Naive thymus-derived CD4-positive, alpha-beta T cell (primary cell): ENCODE data around the gene CTNNA1. TPM values are rescaled to one million over a fixed set of nuclear protein-coding genes. Genes with fewer than 3 reads are reported as not detected.
A peak's percentile ranks its signal among the peaks of the same experiment; 100 is the strongest.

ENCODE experiments used
- ATAC-seq: fragments of 150-1000 bp; cut with Tn5 transposase; 2 replicates; pipeline ENCODE4 v1.10.0; 2021; ENCODE audit warnings: mild to moderate bottlenecking, moderate library complexity
- CTCF ChIA-PET: fragments of 350-600 bp; sonication (Branson Sonifier 250); formaldehyde crosslinking; loops from one replicate; lab custom pipeline; 2021; ENCODE audit warnings: antibody characterized with exemption; lab: Charles Lee
- POLR2A ChIA-PET: fragments of 350-600 bp; sonication (Branson Sonifier 250); formaldehyde crosslinking; loops from one replicate; lab custom pipeline; 2021; ENCODE audit warnings: antibody characterized with exemption, inconsistent platforms; lab: Charles Lee
- DNase-seq, 9 donors: peaks; one replicate each; pipeline versions ENCODE4 v3.0.0 to v3.0.0-alpha.2; 2020 to 2022; ENCODE audit warnings: mixed read lengths in 1 of 9
- H3K27ac ChIP-seq: one replicate; pipeline ENCODE4 v1.7.0; 2013; ENCODE audit warnings: mild to moderate bottlenecking, low read depth, low read length, moderate library complexity
- H3K27me3 ChIP-seq, 2 donors: one replicate each; pipeline ENCODE4 v1.7.0; 2013; ENCODE audit warnings: low read length in 2 of 2, mild to moderate bottlenecking in 2 of 2, moderate library complexity in 2 of 2; ENCODE audit not compliant: control insufficient read depth in 2 of 2, insufficient read depth in 2 of 2
- H3K36me3 ChIP-seq, 3 experiments: 1 replicate in 2 of 3; 2 replicates in 1 of 3; pipeline ENCODE4 v1.7.0; 2013; ENCODE audit warnings: low read length in 3 of 3, mild to moderate bottlenecking in 3 of 3, moderate library complexity in 1 of 3; ENCODE audit not compliant: insufficient read depth in 3 of 3, control insufficient read depth in 2 of 3
- H3K4me1 ChIP-seq, 2 donors: one replicate each; pipeline ENCODE4 v1.7.0; 2013; ENCODE audit warnings: low read length in 2 of 2, mild to moderate bottlenecking in 2 of 2, moderate library complexity in 1 of 2; ENCODE audit not compliant: control insufficient read depth in 2 of 2, insufficient read depth in 2 of 2
- H3K4me3 ChIP-seq: 2 replicates; pipeline ENCODE4 v1.7.0; 2013; ENCODE audit warnings: mild to moderate bottlenecking, low read length
- H3K9me3 ChIP-seq, 3 experiments: 1 replicate in 2 of 3; 2 replicates in 1 of 3; pipeline ENCODE4 v1.7.0; 2013; ENCODE audit warnings: low read length in 3 of 3; ENCODE audit not compliant: control insufficient read depth in 2 of 3
- H3K27ac Mint-ChIP-seq, 9 donors: one replicate each; pipeline ENCODE4 v1.8.0; 2020 to 2022; ENCODE audit warnings: mixed read lengths in 9 of 9, mild to moderate bottlenecking in 8 of 9, moderate library complexity in 5 of 9, inconsistent platforms in 2 of 9
- H3K27me3 Mint-ChIP-seq, 5 donors: one replicate each; pipeline ENCODE4 v1.8.0; 2021 to 2022; ENCODE audit warnings: mixed read lengths in 5 of 5, mild to moderate bottlenecking in 1 of 5
- H3K36me3 Mint-ChIP-seq, 5 donors: one replicate each; pipeline ENCODE4 v1.8.0; 2020 to 2022; ENCODE audit warnings: mixed read lengths in 5 of 5, mild to moderate bottlenecking in 3 of 5, inconsistent platforms in 1 of 5
- H3K4me1 Mint-ChIP-seq, 7 donors: one replicate each; pipeline ENCODE4 v1.8.0; 2020 to 2022; ENCODE audit warnings: mixed read lengths in 7 of 7, mild to moderate bottlenecking in 3 of 7, inconsistent platforms in 1 of 7
- H3K4me3 Mint-ChIP-seq, 10 donors: one replicate each; pipeline ENCODE4 v1.8.0; 2020 to 2022; ENCODE audit warnings: mild to moderate bottlenecking in 10 of 10, mixed read lengths in 10 of 10, moderate library complexity in 6 of 10, inconsistent platforms in 2 of 10
- H3K9me3 Mint-ChIP-seq, 11 donors: one replicate each; pipeline ENCODE4 v1.8.0; 2020 to 2022; ENCODE audit warnings: mixed read lengths in 11 of 11, mild to moderate bottlenecking in 4 of 11, inconsistent platforms in 1 of 11, moderate library complexity in 1 of 11
- intact Hi-C, 2 donors: fragments of 100-400 bp; cut with micrococcal nuclease; formaldehyde crosslinking; loops; one replicate each; pipeline ENCODE4 v1.15.1; 2023
- polyA plus RNA-seq, 2 donors: library from polyadenylated mRNA; unstranded; fragments of 300-500 nt; fragmentation: Illumina TruSeq; gene quantifications; one replicate each; pipeline ENCODE4 v1.2.3, GENCODE V29; 2021
- total RNA-seq, 6 experiments: library from RNA in 5 of 6; stranded (reverse) in 5 of 6; gene quantifications; 1 replicate in 5 of 6; 2 replicates in 1 of 6; pipeline ENCODE4 v1.2.3 and lab custom pipeline; 2021 to 2026

CTNNA1 gene
- total and polyA plus RNA-seq, 7 experiments from 2014 or later = 0.78 to 52.9 (median 5.6) TPM

DNA sequence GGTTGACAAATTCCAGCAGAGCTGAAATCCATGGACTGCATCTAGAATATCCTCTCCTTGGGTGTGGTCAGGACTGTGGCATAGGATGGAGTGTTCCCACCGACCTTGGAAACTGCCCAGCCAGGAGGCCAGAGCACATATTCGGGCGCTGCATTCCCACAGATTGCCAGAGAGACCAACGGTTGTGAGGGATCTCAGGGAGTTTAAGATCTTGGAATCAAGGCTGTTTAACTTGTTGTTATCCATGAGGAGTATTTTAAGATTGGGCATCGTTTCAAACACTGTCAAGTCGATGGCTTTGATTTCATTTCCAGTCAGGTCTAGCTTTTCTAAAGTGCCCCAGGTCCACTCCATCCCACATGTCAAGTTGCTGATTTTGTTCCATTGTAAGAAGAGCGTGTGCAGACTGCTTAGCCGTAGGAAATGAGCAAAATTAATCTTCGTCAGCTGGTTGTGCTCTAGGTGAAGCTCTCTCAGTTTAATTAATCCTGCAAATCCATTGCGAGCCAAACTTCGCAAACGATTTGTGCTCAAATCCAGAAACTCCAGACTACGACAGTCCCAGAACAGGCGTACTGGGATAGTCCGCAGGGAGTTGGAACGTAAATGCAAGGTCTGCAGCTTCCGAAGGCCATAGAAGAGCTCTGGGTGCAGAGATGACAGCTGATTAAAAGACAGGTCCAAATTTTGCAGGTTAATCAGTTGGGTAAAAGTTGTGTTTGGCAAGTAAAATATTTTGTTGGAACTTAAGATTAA is 120.4 kb downstream of the CTNNA1 start:
- Histone ChIP-seq H3K36me3 (no peaks in the 10 kb centered on the region), H3K9me3 (no peaks in the 10 kb centered on the region), H3K27me3 (no peaks in the 10 kb centered on the region), H3K27ac (no peak overlapping the region), H3K4me1 (peaks cover 0 to 12% of the 10 kb centered on the region in 2 donors), H3K4me3 (no peak overlapping the region)
- Mint-ChIP-seq H3K4me1 (peaks cover 6 to 17% (median 12%) of the 10 kb centered on the region in 7 donors), H3K27ac (no peak overlapping the region), H3K27me3 (peaks cover 28 to 53% (median 47%) of the 10 kb centered on the region in 5 donors), H3K4me3 (no peak overlapping the region), H3K36me3 (peaks cover 0 to 7% (median 0%) of the 10 kb centered on the region in 5 donors), H3K9me3 (peaks cover 0 to 4% (median 0%) of the 10 kb centered on the region in 11 donors)
- no peak for ATAC-seq
- no peak for DNase-seq
- CTCF ChIA-PET = no interaction called here
- intact Hi-C loops = no loop called here
- POLR2A ChIA-PET = no interaction called here

DNA sequence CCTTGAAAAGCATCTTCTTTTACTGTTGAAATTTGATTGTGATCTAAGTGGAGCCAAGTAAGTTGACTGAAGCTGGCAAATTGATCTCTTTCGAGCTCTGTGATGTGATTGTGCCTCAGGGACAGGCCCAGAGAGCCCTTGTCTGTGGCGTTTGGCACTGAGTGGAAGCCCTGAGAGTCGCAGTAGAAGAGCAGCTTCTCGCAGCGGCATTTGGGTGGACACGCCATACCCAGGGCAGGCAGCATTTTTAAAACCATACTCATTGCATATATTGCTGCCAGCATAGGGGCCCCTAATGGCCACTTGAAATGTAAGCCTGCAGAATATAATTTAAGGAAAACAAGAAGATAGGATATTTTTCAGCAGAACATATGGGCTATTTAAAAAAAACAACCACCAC is 121.0 kb downstream of the CTNNA1 start:
- Mint-ChIP-seq H3K4me1 (peaks cover 6 to 17% (median 12%) of the 10 kb centered on the region in 7 donors), H3K36me3 (peaks cover 0 to 7% (median 0%) of the 10 kb centered on the region in 5 donors), H3K27ac (peak overlapping the region in 1 of 9 donors; percentile 21), H3K27me3 (peaks cover 28 to 48% (median 43%) of the 10 kb centered on the region in 5 donors), H3K4me3 (no peak overlapping the region), H3K9me3 (peaks cover 0 to 4% (median 0%) of the 10 kb centered on the region in 11 donors)
- H3K36me3 ChIP-seq = no peaks in the 10 kb centered on the region
- POLR2A ChIA-PET = no interaction called here
- no peaks in the 10 kb centered on the region for H3K27me3 ChIP-seq
- H3K27ac ChIP-seq = no peak overlapping the region
- peaks cover 0 to 12% of the 10 kb centered on the region in 2 donors for H3K4me1 ChIP-seq
- intact Hi-C loops = no loop called here
- no peaks in the 10 kb centered on the region for H3K9me3 ChIP-seq
- CTCF ChIA-PET = no interaction called here
- ATAC-seq (no peak), DNase-seq (no peak)
- H3K4me3 ChIP-seq = no peak overlapping the region

DNA sequence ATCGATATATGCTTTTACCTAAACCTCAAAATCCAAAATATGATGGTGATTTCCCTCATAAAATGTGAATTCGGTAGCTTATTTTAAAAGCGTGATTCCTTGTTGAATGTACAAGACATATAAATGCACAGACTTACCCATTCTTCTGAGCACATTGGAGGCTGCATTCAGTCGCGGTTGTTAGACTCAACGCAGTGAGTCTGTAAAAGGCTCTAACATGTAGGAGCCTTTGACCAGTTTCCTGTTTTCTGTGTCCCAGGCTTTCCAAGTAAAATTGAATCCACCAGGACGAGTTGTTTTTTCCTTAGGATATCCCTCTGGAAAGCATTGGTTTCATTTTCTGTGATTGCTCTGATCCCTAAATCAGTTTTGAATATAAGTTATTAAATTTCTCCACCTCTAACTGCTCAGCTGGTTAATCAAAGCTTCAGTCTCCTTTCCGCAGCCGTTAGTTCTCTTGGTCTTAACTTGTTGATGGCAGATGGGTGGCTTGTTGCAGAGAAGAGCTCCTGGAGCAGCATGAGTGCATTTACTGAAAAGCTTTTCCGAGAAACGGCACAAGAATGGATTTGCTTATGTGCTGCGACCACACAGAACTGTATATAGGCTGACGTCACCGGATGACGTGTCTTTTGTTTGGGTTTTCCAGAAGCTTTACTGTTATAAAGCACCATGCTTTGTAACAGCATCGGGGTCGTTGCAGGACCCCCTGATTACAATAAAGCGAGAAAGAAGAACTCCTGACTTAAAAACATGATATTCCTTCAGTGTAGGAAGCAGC is 121.7 kb downstream of the CTNNA1 start, which contains the start of gene LRRTM2:
Gene LRRTM2, minus strand, starts transcription at position 565 of the 781 bp plus-strand sequence. Its CDS starts 424 bp downstream, at position 141.
- peak within 1 kb of the TSS in 1 of 9 donors; percentile 21 for H3K27ac Mint-ChIP-seq
- no peak within 1 kb of the TSS for H3K4me3 Mint-ChIP-seq
- H3K4me1 ChIP-seq = peaks cover 0 to 12% of the 10 kb centered on the region in 2 donors
- DNase-seq = no peak
- H3K27ac ChIP-seq = no peak within 1 kb of the TSS
- H3K36me3 ChIP-seq = no peaks in the 10 kb centered on the region
- H3K4me3 ChIP-seq = no peak within 1 kb of the TSS
- POLR2A ChIA-PET = interaction anchor here (0.6 kb wide), 1 partner anchor 574 kb away, joined by 11 read pairs; no protein-coding TSS in a partner anchor
- no peak for ATAC-seq
- H3K9me3 ChIP-seq = no peaks in the 10 kb centered on the region
- CTCF ChIA-PET = no interaction called here
- peaks cover 0 to 7% (median 0%) of the 10 kb centered on the region in 5 donors for H3K36me3 Mint-ChIP-seq
- peaks cover 6 to 17% (median 12%) of the 10 kb centered on the region in 7 donors for H3K4me1 Mint-ChIP-seq
- H3K27me3 ChIP-seq = no peaks in the 10 kb centered on the region
- intact Hi-C loops = no loop called here
- peaks cover 0 to 4% (median 0%) of the 10 kb centered on the region in 11 donors for H3K9me3 Mint-ChIP-seq
- H3K27me3 Mint-ChIP-seq = peaks cover 27 to 43% (median 36%) of the 10 kb centered on the region in 5 donors

DNA sequence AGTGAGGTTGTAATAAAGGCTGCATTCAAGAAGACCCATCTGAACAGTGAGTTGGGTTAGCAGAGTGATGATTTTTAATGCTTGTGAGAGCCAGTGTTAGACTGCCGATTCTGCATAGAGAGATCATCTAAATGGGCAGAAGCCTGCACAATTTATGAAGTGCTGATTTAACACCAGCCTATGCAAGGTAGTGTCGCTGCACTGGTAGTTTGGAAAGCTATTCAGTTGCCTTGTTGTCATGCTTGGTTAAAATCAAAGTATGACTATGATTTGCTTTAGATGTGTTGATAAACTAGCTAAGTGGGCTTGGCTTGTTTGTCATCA is 122.3 kb downstream of the CTNNA1 start:
- ChIA-PET POLR2A (interaction anchor here (0.6 kb wide), 1 partner anchor 574 kb away, joined by 11 read pairs; no protein-coding TSS in a partner anchor), CTCF (no interaction called here)
- H3K36me3 Mint-ChIP-seq = peaks cover 0 to 11% (median 0%) of the 10 kb centered on the region in 5 donors
- H3K4me3 Mint-ChIP-seq = no peak overlapping the region
- no peaks in the 10 kb centered on the region for H3K9me3 ChIP-seq
- no peak overlapping the region for H3K27ac ChIP-seq
- ATAC-seq (no peak), DNase-seq (no peak)
- peaks cover 0 to 12% of the 10 kb centered on the region in 2 donors for H3K4me1 ChIP-seq
- H3K4me1 Mint-ChIP-seq = peaks cover 6 to 17% (median 12%) of the 10 kb centered on the region in 7 donors
- H3K4me3 ChIP-seq = no peak overlapping the region
- H3K27ac Mint-ChIP-seq = no peak overlapping the region
- H3K27me3 ChIP-seq = no peaks in the 10 kb centered on the region
- intact Hi-C loops = no loop called here
- peaks cover 0 to 4% (median 0%) of the 10 kb centered on the region in 11 donors for H3K9me3 Mint-ChIP-seq
- peaks cover 25 to 42% (median 36%) of the 10 kb centered on the region in 5 donors for H3K27me3 Mint-ChIP-seq
- no peaks in the 10 kb centered on the region for H3K36me3 ChIP-seq

DNA sequence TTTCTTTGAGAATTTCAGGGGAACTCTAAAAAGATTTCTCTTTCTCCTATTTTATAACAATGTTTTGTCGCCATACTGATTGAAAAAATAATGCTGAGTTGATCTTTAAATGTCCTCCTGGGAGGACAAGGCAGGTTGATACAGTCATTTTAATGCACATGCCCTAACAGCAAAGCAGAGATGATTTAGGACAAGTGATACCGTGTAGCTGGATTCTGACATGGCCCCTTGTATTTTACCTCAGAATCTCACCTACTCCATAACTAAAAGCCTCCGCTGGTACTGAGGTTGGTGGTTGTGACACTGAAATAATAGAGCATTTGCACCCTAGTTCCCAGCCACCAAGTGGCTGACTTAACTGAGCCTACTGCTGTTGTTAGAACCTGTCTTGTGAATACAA is 122.7 kb downstream of the CTNNA1 start:
- ChIA-PET POLR2A (no interaction called here), CTCF (no interaction called here)
- ATAC-seq = no peak

DNA sequence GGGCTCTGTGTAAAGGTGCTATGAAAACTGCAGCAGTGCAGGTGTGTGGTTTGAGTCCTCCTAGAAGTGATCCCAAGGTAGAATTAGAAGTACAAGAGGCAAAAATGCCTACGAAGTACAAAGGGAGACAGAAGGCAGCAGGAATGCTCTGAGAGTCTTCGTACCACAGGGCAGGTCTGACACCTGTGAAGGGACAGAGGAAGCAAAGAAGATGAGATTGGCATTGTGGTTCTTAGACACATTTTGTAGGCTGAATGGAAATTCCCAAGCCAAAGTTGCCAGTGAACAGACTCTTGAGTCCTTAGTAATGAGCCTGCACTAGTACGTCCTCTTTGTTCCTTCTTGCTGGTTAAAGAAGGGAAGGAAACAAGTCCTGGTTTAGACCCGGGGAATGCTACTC is 123.6 kb downstream of the CTNNA1 start:
- peaks cover 16 to 38% (median 35%) of the 10 kb centered on the region in 5 donors for H3K27me3 Mint-ChIP-seq
- H3K4me1 Mint-ChIP-seq = peaks cover under 1 to 12% (median 7%) of the 10 kb centered on the region in 7 donors
- ChIA-PET CTCF (no interaction called here), POLR2A (no interaction called here)
- peaks cover 0 to 11% (median 0%) of the 10 kb centered on the region in 5 donors for H3K36me3 Mint-ChIP-seq
- ATAC-seq = no peak
- intact Hi-C loops = no loop called here
- Histone ChIP-seq H3K27ac (no peak overlapping the region), H3K36me3 (no peaks in the 10 kb centered on the region), H3K9me3 (no peaks in the 10 kb centered on the region), H3K4me1 (peaks cover 0 to 7% of the 10 kb centered on the region in 2 donors), H3K4me3 (no peak overlapping the region), H3K27me3 (no peaks in the 10 kb centered on the region)
- no peak overlapping the region for H3K4me3 Mint-ChIP-seq
- no peak overlapping the region for H3K27ac Mint-ChIP-seq
- H3K9me3 Mint-ChIP-seq = peaks cover 0 to 4% (median 0%) of the 10 kb centered on the region in 11 donors
- no peak for DNase-seq

More for the DNA sequence above, 122.7 kb downstream of the CTNNA1 start:
- no peaks in the 10 kb centered on the region for H3K36me3 ChIP-seq
- no peaks in the 10 kb centered on the region for H3K27me3 ChIP-seq
- Mint-ChIP-seq H3K4me3 (no peak overlapping the region), H3K36me3 (peaks cover 0 to 11% (median 0%) of the 10 kb centered on the region in 5 donors), H3K4me1 (peaks cover 5 to 17% (median 12%) of the 10 kb centered on the region in 7 donors), H3K27me3 (peaks cover 22 to 42% (median 38%) of the 10 kb centered on the region in 5 donors), H3K27ac (no peak overlapping the region), H3K9me3 (peaks cover 0 to 4% (median 0%) of the 10 kb centered on the region in 11 donors)
- no peak overlapping the region for H3K27ac ChIP-seq
- no peak overlapping the region for H3K4me3 ChIP-seq
- intact Hi-C loops = no loop called here
- H3K4me1 ChIP-seq = peaks cover 0 to 12% of the 10 kb centered on the region in 2 donors
- no peak for DNase-seq
- no peaks in the 10 kb centered on the region for H3K9me3 ChIP-seq
